ENCODE data around the gene STK32B.

The STK32B gene

GRCh38 chr4:5067908-5068307 lies 16.6 kb downstream of the STK32B start:
- DNase-seq (ENCODE audit: low read depth in 1 of 2, low spot score in 1 of 2) = no peak

GRCh38 chr4:5069901-5070300 lies 18.6 kb downstream of the STK32B start:
- DNase-seq (ENCODE audit: low read depth in 1 of 2, low spot score in 1 of 2) = no peak

- no peak for DNase-seq (ENCODE audit: low read depth in 1 of 2, low spot score in 1 of 2)
Observed at GRCh38 chr4:5072948-5073347, 21.7 kb downstream of the STK32B start.

GRCh38 chr4:5078009-5078408 lies 26.7 kb downstream of the STK32B start:
- DNase-seq (ENCODE audit: low read depth in 1 of 2, low spot score in 1 of 2) = no peak

DNA sequence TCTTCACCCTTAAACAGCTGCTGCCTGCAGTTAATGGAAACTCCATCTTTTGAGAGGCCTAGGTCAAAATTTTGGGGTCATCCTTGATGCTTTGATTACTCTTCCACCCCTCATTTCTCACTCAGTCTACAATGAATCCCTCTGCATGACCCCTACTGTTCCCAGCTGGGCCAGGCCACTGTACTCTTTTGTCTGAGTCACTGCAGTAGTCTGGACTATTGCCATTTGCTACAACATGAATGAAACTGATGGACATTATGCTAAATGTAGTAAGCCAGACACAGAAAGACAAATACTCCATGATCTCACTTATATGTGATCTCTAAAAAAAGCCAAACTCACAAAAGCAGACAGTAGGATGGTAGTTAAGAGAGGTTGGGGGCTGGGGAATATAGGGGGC lies 28.3 kb downstream of the STK32B start:
- DNase-seq (ENCODE audit: low read depth in 1 of 2, low spot score in 1 of 2) = no peak

DNA sequence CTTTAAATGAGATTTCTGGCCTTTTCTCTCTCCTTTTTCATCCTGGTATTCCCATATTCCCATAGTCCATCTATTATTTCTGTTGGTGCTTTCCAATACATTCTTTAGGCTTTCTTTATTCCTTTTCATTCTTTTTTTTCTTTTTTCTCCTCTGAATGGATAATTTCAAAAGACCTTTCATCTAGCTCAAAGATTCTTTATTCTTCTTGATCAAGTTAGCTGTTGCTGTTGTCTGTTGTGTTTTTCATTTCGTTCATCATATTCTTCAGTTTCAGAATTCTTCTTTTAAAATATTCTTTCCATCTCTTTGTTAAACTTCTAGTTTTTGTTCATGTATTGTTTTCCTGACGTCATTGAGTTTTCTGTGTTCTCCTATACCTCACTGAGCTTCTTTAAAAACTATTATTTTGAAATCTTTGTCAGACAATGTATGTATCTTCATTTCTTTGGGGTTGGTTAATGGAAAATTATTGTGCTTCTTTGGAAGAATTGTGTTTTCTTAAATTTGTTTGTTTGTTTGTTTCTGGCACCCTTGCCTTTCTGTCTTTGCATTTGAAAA lies 30.2 kb downstream of the STK32B start:
- DNase-seq (ENCODE audit: low read depth in 1 of 2, low spot score in 1 of 2) = no peak

DNA sequence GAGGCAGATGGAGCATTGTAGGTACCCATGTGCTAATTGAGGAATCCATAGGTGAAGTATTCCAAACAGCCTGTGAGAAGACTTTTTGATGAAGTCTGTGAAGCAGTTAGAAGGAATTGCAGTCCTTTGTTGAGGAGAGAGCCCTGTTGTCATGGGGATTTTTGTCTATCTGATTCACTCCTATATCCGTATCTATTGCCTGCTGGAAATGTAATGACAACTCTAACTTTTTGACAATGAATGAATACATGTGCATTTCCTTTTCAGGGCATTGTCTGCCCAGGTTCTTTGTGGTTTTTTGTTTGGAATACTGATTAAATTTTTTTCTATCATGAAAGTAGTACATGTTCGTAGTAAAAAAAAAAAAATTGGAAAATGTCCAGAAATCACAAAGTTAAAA lies 31.1 kb downstream of the STK32B start:
- DNase-seq (ENCODE audit: low read depth in 1 of 2, low spot score in 1 of 2) = no peak

GRCh38 chr4:5084911-5085475 lies 33.7 kb downstream of the STK32B start:
- no peak for DNase-seq (ENCODE audit: low read depth in 1 of 2, low spot score in 1 of 2)

DNA sequence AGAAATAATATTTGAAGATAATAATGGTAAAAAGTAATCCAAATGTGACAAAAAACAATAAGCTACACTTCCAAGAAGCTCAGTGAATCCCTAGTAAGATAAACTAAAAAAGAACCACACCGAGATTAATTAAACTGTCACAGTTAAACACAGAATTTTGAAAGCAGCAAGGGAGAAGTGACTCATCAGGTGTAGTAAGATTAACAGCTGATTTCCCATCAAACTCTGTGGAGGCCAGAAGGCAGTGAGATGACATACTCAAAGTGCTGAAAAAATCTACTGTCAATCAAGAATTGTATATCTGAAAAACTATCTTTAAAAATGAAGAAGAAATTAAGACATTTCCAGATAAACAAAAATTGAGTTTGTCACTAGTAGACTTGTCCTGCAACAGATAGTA lies 35.3 kb downstream of the STK32B start:
- no peak for DNase-seq (ENCODE audit: low read depth in 1 of 2, low spot score in 1 of 2)

GRCh38 chr4:5096261-5096660 lies 45.0 kb downstream of the STK32B start:
- no peak for DNase-seq (ENCODE audit: low read depth in 1 of 2, low spot score in 1 of 2)

DNA sequence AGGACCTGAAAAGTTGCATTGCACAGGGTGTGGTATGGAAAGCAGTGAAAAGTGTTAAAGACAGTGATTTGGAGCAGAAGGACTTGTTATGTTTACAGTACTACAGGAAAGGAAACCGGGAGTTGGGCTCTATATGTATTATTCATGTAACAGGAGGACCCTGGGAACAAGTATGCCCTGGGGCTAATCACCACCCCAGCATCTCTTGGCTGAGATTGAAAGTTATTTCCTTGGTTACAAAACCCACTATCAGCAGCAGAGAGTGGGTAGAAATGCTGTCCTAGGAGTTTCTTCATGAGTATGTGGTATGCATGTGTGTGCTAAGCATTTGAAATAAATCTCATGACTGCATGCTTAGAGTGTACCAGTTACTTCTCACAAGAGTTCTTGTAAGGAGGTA lies 46.9 kb downstream of the STK32B start:
- no peak for DNase-seq (ENCODE audit: low read depth in 1 of 2, low spot score in 1 of 2)

GRCh38 chr4:5100336-5100735 lies 49.1 kb downstream of the STK32B start:
- DNase-seq (ENCODE audit: low read depth in 1 of 2, low spot score in 1 of 2) = no peak

DNA sequence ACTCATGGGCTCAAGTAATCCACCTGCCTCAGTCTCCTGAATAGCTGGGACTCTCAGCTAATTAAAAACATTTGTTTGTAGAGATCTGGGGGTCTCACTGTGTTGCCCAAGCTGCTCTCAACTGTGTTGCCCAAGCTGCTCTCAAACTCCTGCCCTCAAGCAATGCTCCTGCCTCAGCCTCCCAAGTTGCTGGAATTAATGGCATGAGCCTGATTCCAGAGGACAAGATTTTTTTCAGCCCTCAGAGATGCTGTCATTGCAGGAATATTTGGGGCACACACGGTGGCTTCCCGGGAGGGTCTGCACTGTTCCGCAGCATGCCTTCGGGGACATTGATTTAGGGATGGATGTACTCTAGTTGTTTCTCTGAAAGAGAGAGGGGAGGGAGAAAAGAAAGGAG lies 49.7 kb downstream of the STK32B start:
- no peak for DNase-seq (ENCODE audit: low read depth in 1 of 2, low spot score in 1 of 2)

DNA sequence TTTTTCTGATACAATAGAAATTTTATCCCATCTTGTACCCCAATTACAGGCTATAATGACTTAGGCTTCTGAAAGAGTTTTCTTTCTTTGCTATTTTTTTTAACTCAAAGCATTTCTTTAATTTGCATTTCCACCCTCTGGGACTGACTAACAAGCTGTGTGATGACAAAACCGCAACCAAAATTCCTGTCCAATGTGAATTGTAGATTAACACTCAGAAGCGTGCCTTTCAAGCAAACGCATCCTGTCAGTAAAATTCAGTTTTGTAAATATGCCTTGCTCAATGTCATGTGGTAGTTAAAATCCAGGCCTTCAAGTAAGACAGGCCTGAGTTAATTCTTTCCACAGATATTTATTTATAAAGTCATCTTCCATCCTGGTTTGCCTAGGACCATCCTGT lies 50.3 kb downstream of the STK32B start:
- no peak for DNase-seq (ENCODE audit: low read depth in 1 of 2, low spot score in 1 of 2)

DNA sequence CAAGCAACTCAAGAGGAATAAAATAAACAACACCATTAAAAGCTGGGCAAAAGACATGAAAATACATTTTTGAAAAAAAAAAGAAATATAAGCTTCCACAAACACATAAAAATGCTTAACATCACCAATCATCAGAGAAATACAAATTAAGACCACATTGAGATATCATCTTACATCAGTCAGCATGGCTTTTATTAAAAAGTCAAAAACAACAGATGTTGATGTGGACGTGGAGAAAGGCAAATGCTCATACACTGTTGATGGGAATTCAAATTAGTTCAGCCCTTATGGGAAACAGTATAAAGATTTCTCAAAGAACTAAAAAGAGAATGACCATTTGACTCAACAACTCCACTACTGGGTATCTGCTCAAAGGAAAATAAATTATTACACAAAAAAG lies 59.6 kb downstream of the STK32B start:
- no peak for DNase-seq (ENCODE audit: low read depth in 1 of 2, low spot score in 1 of 2)

GRCh38 chr4:5112333-5113095 lies 61.2 kb downstream of the STK32B start:
- DNase-seq (ENCODE audit: low read depth in 1 of 2, low spot score in 1 of 2) = no peak

DNA sequence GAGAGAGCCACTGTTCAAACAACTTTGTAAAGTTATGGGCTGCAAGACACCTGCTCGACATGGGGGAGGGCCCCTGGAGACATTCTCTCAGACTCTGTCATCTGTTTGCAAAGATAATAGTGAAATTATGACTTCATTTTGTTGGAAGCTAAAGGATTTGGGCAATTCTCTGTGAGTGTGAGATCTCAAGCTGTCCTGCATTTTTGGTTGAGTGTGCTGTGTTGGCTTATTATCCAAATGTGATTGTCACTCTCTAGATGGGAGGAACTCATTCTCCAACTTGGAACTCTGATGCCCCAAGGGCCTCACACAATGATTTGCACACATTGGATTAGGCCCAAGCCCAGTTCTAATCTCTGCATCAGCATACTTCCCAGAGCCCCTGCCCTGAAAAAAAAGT lies 63.7 kb downstream of the STK32B start:
- DNase-seq (ENCODE audit: low read depth in 1 of 2, low spot score in 1 of 2) = no peak

DNA sequence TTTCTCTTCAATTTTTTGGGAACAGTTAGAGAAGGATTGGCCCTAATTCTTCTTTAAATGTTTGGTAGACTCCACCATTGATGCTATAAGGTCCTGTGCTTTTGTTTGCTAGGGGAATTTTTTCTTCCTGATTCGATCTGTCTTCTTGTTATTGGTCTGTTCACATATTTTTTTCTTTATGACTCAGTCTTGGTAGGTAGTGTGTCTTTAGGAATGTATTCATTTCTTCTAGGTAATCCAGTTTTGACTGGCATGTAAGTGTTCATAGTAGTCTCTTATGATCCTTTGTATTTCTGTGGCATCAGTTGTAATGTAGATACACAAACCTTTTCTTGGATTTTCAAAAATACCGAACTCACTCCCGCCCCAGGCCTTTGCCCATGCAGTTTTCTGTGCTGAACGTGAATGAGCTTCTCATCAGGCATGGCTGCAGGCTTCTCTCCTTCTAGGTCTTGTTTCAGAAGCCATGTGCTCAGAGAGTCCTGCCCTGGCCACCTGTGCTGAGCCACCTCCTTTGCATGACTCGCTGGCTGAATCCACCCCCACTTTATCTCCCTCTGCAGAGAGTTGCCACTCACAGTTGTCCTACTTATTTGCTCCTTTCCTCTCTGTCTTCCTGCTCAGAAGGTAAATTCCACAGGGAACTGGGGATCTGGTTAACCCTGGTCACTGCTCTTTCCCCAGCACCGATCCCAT lies 67.0 kb downstream of the STK32B start:
- DNase-seq (ENCODE audit: low read depth in 1 of 2, low spot score in 1 of 2) = no peak

DNA sequence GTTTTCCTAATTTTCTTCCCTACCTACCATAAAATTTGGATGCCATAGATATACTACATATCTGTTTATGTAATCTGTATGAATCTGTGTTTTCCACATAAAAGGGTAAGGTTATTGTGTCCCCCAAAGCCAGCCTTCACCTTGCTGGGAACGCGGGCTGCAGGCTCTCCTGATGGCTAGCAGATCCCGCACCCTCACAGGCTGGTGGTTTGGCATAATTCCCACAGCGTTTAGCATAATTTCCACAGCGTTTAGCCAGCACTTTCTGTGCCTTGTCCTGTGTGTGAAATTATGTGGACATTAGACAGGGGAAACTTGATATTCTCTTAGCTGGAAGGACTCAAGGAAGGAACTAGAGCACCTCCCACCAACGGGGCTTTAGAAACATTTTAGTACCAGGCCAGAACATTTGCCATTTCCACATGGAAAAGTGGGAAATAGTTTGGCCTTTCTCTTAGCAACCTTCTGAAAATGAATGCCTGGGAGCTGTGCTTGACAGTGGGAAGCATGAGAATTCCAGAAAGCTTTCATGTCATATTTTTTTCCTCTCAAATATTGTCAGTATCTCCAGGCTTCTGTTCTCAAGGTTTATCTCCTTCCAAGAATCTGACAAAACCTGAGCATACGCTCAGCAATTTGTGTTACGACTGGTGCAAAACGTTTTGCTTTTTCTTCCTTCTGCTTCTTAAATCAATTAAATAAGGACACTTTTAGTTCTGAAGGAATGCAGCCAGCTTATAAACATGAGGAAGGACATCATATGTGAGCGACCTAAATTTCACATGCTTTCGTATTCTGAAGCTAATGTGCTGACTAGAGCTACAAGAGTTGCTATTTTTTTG lies 67.9 kb downstream of the STK32B start:
- DNase-seq (ENCODE audit: low read depth in 1 of 2, low spot score in 1 of 2) = no peak

- no peak for DNase-seq (ENCODE audit: low read depth in 1 of 2, low spot score in 1 of 2)
Observed at GRCh38 chr4:5120067-5120466, 68.8 kb downstream of the STK32B start.

DNA sequence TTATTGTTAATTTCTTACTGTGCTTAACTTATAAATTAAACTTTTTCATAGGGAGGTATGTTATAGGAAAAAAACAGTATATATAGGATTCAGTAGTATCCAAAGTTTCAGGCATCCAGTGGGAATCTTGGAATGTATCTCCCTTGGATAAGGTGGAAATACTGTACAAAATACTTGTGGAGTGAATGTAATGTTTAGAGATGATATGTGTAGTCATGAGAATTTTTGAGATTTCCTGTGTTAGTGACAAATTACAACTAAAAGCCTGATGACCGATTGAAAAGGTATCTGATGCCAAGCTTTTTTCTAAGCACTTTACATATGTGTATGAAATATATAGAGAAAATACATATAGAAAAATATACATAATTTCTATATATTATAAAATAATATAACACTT lies 69.2 kb downstream of the STK32B start:
- no peak for DNase-seq (ENCODE audit: low read depth in 1 of 2, low spot score in 1 of 2)

All from activated T-helper 1 cell treated with anti-CD3 and anti-CD28 coated beads, Interleukin-2, amount 50 U/mL, for 16 hours (primary cell).